ENCODE measurements around the gene CCL1.

Gene CCL1

DNA sequence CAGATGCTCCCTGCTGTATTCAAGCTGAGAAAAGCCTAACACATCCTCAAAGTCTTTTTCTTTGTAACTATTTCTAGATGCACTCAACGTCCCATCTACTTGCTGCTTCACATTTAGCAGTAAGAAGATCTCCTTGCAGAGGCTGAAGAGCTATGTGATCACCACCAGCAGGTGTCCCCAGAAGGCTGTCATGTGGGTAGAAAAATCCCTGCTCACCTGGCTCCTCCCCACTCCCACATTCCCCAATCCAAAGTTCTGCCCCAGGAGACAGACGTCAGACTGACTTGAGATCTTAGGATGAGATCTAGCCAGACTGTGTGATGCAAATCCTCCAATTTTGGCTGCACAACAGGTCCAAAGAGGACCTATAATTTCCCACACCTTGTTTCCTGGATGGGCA, 5.6 kb downstream of the CCL1 start:
- POLR2A ChIA-PET, result no interaction called here

DNA sequence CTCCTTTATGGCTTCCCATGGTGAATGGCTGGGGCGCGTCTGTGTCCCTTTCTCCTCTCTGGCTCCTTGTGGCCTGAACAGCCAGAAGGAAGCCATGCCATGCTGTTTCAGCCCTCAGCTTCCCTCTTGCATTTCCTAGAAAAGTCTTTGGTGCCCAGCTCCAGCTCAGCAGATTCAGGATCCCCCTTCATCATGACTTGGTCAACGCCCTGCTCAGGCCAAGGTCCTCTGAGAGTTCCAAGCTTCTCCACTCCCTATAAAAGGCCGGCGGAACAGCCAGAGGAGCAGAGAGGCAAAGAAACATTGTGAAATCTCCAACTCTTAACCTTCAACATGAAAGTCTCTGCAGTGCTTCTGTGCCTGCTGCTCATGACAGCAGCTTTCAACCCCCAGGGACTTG, 6.8 kb downstream of the CCL1 start, which contains the start of gene CCL13:
Gene CCL13, plus strand, starts transcription at position 287 of the 400 bp plus-strand sequence. Its CDS starts 47 bp downstream, at position 334.
- H3K4me3 ChIP-seq (ENCODE audit: low read depth, low read length), result no peak within 1 kb of the TSS
- CTCF ChIA-PET, result interaction anchor here (0.7 to 13.9 kb wide), 4 partner anchors 47 to 429 kb away, joined by 3 to 578 read pairs (median 5); no protein-coding TSS in a partner anchor
- H3K4me1 ChIP-seq (ENCODE audit: control insufficient read depth, insufficient read depth, low read length), result no peaks in the 10 kb centered on the region
- TF ChIP-seq ZNF274 (IDR thresholded peaks at IDR 0.05; ENCODE audit: low read length) (no peak), ZNF274 (tag by site-specific recombination; IDR thresholded peaks at IDR 0.05; ENCODE audit: borderline replicate concordance) (no peak), ZIC2 (tag by site-specific recombination; IDR thresholded peaks at IDR 0.05) (no peak), ZNF473 (tag by site-specific recombination; IDR thresholded peaks at IDR 0.05) (no peak), GLIS1 (tag by site-specific recombination; IDR thresholded peaks at IDR 0.05) (no peak), ZNF214 (tag by site-specific recombination; IDR thresholded peaks at IDR 0.05; ENCODE audit: borderline replicate concordance) (no peak), ZNF211 (tag by site-specific recombination; IDR thresholded peaks at IDR 0.05; ENCODE audit: low read depth) (no peak), ZNF48 (tag by site-specific recombination; IDR thresholded peaks at IDR 0.05) (no peak), ZNF660 (tag by site-specific recombination; IDR thresholded peaks at IDR 0.05) (no peak), ZNF37A (tag by site-specific recombination; IDR thresholded peaks at IDR 0.05) (no peak), SP2 (tag by site-specific recombination; IDR thresholded peaks at IDR 0.05) (no peak), ZBTB1 (tag by site-specific recombination; IDR thresholded peaks at IDR 0.05) (no peak), SP3 (tag by site-specific recombination; IDR thresholded peaks at IDR 0.05) (no peak), HOXA7 (CRISPR knock-in tag; IDR thresholded peaks at IDR 0.05; ENCODE audit: borderline replicate concordance) (no peak), ZBTB20 (tag by site-specific recombination; IDR thresholded peaks at IDR 0.05) (no peak), ZNF560 (tag by site-specific recombination; IDR thresholded peaks at IDR 0.05; ENCODE audit: borderline replicate concordance) (no peak), ZSCAN16 (tag by site-specific recombination; IDR thresholded peaks at IDR 0.05) (no peak), ZNF830 (tag by site-specific recombination; IDR thresholded peaks at IDR 0.05; ENCODE audit: low read depth) (no peak)
- TF ChIP-seq, protein P1, sequence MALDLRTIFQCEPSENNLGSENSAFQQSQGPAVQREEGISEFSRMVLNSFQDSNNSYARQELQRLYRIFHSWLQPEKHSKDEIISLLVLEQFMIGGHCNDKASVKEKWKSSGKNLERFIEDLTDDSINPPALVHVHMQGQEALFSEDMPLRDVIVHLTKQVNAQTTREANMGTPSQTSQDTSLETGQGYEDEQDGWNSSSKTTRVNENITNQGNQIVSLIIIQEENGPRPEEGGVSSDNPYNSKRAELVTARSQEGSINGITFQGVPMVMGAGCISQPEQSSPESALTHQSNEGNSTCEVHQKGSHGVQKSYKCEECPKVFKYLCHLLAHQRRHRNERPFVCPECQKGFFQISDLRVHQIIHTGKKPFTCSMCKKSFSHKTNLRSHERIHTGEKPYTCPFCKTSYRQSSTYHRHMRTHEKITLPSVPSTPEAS (tag by site-specific recombination; IDR thresholded peaks at IDR 0.05), result no peak
- TF ChIP-seq, protein P2, sequence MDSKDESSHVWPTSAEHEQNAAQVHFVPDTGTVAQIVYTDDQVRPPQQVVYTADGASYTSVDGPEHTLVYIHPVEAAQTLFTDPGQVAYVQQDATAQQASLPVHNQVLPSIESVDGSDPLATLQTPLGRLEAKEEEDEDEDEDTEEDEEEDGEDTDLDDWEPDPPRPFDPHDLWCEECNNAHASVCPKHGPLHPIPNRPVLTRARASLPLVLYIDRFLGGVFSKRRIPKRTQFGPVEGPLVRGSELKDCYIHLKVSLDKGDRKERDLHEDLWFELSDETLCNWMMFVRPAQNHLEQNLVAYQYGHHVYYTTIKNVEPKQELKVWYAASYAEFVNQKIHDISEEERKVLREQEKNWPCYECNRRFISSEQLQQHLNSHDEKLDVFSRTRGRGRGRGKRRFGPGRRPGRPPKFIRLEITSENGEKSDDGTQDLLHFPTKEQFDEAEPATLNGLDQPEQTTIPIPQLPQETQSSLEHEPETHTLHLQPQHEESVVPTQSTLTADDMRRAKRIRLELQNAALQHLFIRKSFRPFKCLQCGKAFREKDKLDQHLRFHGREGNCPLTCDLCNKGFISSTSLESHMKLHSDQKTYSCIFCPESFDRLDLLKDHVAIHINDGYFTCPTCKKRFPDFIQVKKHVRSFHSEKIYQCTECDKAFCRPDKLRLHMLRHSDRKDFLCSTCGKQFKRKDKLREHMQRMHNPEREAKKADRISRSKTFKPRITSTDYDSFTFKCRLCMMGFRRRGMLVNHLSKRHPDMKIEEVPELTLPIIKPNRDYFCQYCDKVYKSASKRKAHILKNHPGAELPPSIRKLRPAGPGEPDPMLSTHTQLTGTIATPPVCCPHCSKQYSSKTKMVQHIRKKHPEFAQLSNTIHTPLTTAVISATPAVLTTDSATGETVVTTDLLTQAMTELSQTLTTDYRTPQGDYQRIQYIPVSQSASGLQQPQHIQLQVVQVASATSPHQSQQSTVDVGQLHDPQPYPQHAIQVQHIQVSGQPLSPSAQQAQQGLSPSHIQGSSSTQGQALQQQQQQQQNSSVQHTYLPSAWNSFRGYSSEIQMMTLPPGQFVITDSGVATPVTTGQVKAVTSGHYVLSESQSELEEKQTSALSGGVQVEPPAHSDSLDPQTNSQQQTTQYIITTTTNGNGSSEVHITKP (tag by site-specific recombination; IDR thresholded peaks at IDR 0.05), result no peak
- TF ChIP-seq, protein P3, sequence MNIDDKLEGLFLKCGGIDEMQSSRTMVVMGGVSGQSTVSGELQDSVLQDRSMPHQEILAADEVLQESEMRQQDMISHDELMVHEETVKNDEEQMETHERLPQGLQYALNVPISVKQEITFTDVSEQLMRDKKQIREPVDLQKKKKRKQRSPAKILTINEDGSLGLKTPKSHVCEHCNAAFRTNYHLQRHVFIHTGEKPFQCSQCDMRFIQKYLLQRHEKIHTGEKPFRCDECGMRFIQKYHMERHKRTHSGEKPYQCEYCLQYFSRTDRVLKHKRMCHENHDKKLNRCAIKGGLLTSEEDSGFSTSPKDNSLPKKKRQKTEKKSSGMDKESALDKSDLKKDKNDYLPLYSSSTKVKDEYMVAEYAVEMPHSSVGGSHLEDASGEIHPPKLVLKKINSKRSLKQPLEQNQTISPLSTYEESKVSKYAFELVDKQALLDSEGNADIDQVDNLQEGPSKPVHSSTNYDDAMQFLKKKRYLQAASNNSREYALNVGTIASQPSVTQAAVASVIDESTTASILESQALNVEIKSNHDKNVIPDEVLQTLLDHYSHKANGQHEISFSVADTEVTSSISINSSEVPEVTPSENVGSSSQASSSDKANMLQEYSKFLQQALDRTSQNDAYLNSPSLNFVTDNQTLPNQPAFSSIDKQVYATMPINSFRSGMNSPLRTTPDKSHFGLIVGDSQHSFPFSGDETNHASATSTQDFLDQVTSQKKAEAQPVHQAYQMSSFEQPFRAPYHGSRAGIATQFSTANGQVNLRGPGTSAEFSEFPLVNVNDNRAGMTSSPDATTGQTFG (tag by site-specific recombination; IDR thresholded peaks at IDR 0.05; ENCODE audit: borderline replicate concordance), result no peak
- H3K9me3 ChIP-seq (ENCODE audit: control insufficient read depth, insufficient read depth, low read depth, low read length), result no peaks in the 10 kb centered on the region
- POLR2A ChIA-PET, result no interaction called here
- H3K36me3 ChIP-seq (ENCODE audit: control insufficient read depth in 2 of 2, insufficient read depth in 1 of 2, low read length in 2 of 2), result no peaks in the 10 kb centered on the region
- H3K27ac ChIP-seq (ENCODE audit: extremely low read depth, low read depth, low read length), result no peak within 1 kb of the TSS

More for the DNA sequence above, 5.6 kb downstream of the CCL1 start:
- Histone ChIP-seq H3K4me1 (ENCODE audit: control insufficient read depth, insufficient read depth, low read length) (no peaks in the 10 kb centered on the region), H3K36me3 (ENCODE audit: control insufficient read depth in 2 of 2, insufficient read depth in 1 of 2, low read length in 2 of 2) (no peaks in the 10 kb centered on the region), H3K9me3 (ENCODE audit: control insufficient read depth, insufficient read depth, low read depth, low read length) (no peaks in the 10 kb centered on the region), H3K4me3 (ENCODE audit: low read depth, low read length) (no peak overlapping the region), H3K27ac (ENCODE audit: extremely low read depth, low read depth, low read length) (no peak overlapping the region)
- CTCF ChIA-PET, result interaction anchor here (1.0 to 13.9 kb wide), 4 partner anchors 39 to 186 kb away, joined by 4 to 578 read pairs (median 106); partner anchors contain the start of gene CCL8
- TF ChIP-seq TCF7L2 (IDR thresholded peaks at IDR 0.05; ENCODE audit: borderline replicate concordance, low read depth, low read length) (no peak), ZNF623 (tag by site-specific recombination; IDR thresholded peaks at IDR 0.05) (no peak), GFI1B (tag by site-specific recombination; IDR thresholded peaks at IDR 0.05) (no peak), YY2 (tag by site-specific recombination; IDR thresholded peaks at IDR 0.05) (no peak), ZNF707 (tag by site-specific recombination; IDR thresholded peaks at IDR 0.05) (no peak), FEZF1 (tag by site-specific recombination; IDR thresholded peaks at IDR 0.05) (no peak), ZFP37 (tag by site-specific recombination; IDR thresholded peaks at IDR 0.05) (no peak)

Data from HEK293 (cell line).